ENCODE data around the gene FBN2. TPM values are rescaled to one million over a fixed set of nuclear protein-coding genes. Genes with fewer than 3 reads are reported as not detected.

Gene FBN2
- total and polyA plus RNA-seq, 9 of the 15 experiments (the other 6 are each of a cell fraction or from before 2014, with no cell fraction given): 0.01 to 0.09 TPM; not detected in 7

DNA sequence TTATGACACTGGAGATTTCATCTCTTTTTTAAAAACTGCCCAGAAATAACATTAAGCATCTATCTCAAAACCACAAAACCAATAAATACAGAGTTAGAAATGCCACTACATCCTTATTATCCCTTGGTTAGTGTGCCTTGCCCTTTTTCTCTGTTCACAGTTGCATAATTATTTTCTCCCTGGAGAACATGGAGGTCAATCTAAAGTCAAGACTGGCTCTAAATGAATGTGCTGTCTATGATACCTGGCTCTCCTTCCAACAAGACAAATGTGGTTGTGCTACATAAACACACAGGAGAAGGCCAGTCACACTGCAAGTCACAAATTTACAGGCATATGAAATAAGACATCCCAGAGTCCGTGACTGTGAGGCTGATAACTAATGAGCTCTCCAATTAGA is 2.8 kb downstream of the FBN2 start (continued):
- no peak for TF ChIP-seq NFATC3 (IDR thresholded peaks at IDR 0.05)

DNA sequence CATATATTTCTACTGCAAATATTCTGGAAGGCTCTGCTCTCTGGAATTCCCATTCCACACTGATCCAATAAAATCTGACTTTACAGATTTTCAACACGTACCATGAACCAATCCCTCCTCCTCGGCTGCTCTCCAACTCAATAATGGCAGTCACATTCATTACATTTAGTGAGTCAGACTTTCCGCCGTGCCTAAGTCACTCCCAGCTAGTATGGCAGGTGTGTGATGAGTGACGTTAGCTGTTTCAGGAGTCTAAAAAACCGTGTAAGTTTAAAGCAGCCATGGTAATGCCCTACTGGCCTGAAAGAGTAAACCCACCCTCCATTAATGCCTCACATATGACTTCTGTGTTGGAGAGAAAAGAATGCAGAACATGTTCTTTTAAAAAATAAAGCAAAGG is 3.3 kb downstream of the FBN2 start:
- in situ Hi-C loops (cut with MboI) (no loop called here), intact Hi-C loops (cut with micrococcal nuclease) (no loop called here)
- no peaks in the 10 kb centered on the region for H4K20me1 ChIP-seq (replicated peaks; ENCODE audit: control insufficient read depth, insufficient read depth, low read length)
- no peaks in the 10 kb centered on the region for H3K9me1 ChIP-seq (ENCODE audit: control insufficient read depth, insufficient read depth, low read length)
- H3K9ac ChIP-seq (ENCODE audit: insufficient read depth in 1 of 2, low read depth in 2 of 2, low read length in 2 of 2): no peak overlapping the region
- H3K79me2 ChIP-seq (ENCODE audit: control insufficient read depth, insufficient read depth, low read length): no peaks in the 10 kb centered on the region
- DNase-seq (ENCODE audit: extremely low read depth in 1 of 4, low spot score in 3 of 4): no peak
- ChIA-PET POLR2A (no interaction called here), CTCF (ENCODE audit: low intra/inter-chr PET ratio) (no interaction called here)
- H3K27ac ChIP-seq (ENCODE audit: extremely low read depth, low read depth, low read length): no peak overlapping the region
- 0% methylated on average over 6 of the region's 6 CpGs for WGBS (ENCODE audit: insufficient coverage, low coverage, missing lambda C conversion rate)
- BruUV-seq (replicated peaks): no TSS peak
- no peak for ATAC-seq
- H3K27me3 ChIP-seq (ENCODE audit: control insufficient read depth in 2 of 2, insufficient read depth in 2 of 2, low read length in 2 of 2): no peaks in the 10 kb centered on the region
- no peak overlapping the region for H3K4me3 ChIP-seq
- no peak overlapping the region for H2AFZ ChIP-seq (ENCODE audit: low read depth, low read length)
- FAIRE-seq: no peak
- no peaks in the 10 kb centered on the region for H3K36me3 ChIP-seq (ENCODE audit: control insufficient read depth, insufficient read depth, low read length)
- H3K4me2 ChIP-seq (ENCODE audit: insufficient read depth, low read length): no peak overlapping the region
- no peaks in the 10 kb centered on the region for H3K9me3 ChIP-seq (replicated peaks; ENCODE audit: control insufficient read depth, insufficient read depth, low read depth, low read length)
- H3K4me1 ChIP-seq (replicated peaks in 1 of 2; ENCODE audit: control insufficient read depth in 2 of 2, insufficient read depth in 2 of 2, low read length in 2 of 2): no peaks in the 10 kb centered on the region
- TF ChIP-seq FOXJ3 (CRISPR knock-in tag; IDR thresholded peaks at IDR 0.05): no peak
- no peak for TF ChIP-seq SMAD4 (CRISPR knock-in tag; conservative IDR thresholded peaks at IDR 0.05)
- no peak for TF ChIP-seq ESRRA (IDR thresholded peaks at IDR 0.05; ENCODE audit: borderline replicate concordance, low read depth)
- no peak for TF ChIP-seq EWSR1 (IDR thresholded peaks at IDR 0.05; ENCODE audit: borderline replicate concordance, low read depth, partially characterized antibody)
- TF ChIP-seq, protein P1, sequence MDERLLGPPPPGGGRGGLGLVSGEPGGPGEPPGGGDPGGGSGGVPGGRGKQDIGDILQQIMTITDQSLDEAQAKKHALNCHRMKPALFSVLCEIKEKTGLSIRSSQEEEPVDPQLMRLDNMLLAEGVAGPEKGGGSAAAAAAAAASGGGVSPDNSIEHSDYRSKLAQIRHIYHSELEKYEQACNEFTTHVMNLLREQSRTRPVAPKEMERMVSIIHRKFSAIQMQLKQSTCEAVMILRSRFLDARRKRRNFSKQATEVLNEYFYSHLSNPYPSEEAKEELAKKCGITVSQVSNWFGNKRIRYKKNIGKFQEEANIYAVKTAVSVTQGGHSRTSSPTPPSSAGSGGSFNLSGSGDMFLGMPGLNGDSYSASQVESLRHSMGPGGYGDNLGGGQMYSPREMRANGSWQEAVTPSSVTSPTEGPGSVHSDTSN (CRISPR knock-in tag; IDR thresholded peaks at IDR 0.05; ENCODE audit: low read depth): no peak
- TF ChIP-seq, protein P1 (tag; conservative IDR thresholded peaks at IDR 0.05; ENCODE audit: low read depth): no peak
- TF ChIP-seq RFX1 (IDR thresholded peaks at IDR 0.05): no peak
- TF ChIP-seq, protein P2, sequence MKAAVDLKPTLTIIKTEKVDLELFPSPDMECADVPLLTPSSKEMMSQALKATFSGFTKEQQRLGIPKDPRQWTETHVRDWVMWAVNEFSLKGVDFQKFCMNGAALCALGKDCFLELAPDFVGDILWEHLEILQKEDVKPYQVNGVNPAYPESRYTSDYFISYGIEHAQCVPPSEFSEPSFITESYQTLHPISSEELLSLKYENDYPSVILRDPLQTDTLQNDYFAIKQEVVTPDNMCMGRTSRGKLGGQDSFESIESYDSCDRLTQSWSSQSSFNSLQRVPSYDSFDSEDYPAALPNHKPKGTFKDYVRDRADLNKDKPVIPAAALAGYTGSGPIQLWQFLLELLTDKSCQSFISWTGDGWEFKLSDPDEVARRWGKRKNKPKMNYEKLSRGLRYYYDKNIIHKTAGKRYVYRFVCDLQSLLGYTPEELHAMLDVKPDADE (conservative IDR thresholded peaks at IDR 0.05; ENCODE audit: control insufficient read depth, low read depth, low read length): no peak
- TF ChIP-seq SMAD3 (CRISPR knock-in tag; conservative IDR thresholded peaks at IDR 0.05): no peak
- no peak for TF ChIP-seq PHB (CRISPR knock-in tag; IDR thresholded peaks at IDR 0.05)
- TF ChIP-seq MED1 (CRISPR knock-in tag; IDR thresholded peaks at IDR 0.05; ENCODE audit: borderline replicate concordance): no peak
- no peak for TF ChIP-seq XRCC4 (IDR thresholded peaks at IDR 0.05; ENCODE audit: extremely low read depth, insufficient read depth, insufficient read length)
- TF ChIP-seq BRD9 (IDR thresholded peaks at IDR 0.05; ENCODE audit: low read depth, partially characterized antibody): no peak
- no peak for TF ChIP-seq ZNF253 (CRISPR knock-in tag; conservative IDR thresholded peaks at IDR 0.05)
- TF ChIP-seq JUN (IDR thresholded peaks at IDR 0.05; ENCODE audit: borderline replicate concordance, low read depth, low read length): no peak
- TF ChIP-seq JUN (CRISPR knock-in tag; IDR thresholded peaks at IDR 0.05; ENCODE audit: borderline replicate concordance): no peak
- no peak for TF ChIP-seq SAFB (IDR thresholded peaks at IDR 0.05; ENCODE audit: borderline replicate concordance, low read depth, low read length)
- TF ChIP-seq, protein P3, sequence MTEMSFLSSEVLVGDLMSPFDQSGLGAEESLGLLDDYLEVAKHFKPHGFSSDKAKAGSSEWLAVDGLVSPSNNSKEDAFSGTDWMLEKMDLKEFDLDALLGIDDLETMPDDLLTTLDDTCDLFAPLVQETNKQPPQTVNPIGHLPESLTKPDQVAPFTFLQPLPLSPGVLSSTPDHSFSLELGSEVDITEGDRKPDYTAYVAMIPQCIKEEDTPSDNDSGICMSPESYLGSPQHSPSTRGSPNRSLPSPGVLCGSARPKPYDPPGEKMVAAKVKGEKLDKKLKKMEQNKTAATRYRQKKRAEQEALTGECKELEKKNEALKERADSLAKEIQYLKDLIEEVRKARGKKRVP (CRISPR knock-in tag; IDR thresholded peaks at IDR 0.05): no peak
- TF ChIP-seq ZNF766 (CRISPR knock-in tag; conservative IDR thresholded peaks at IDR 0.05): no peak
